Calu3 (cell line): ENCODE measurements around the gene CYTH1. TPM values are rescaled to one million over a fixed set of nuclear protein-coding genes. Genes with fewer than 3 reads are reported as not detected.

Experiments used
- BruUV-seq: library from RNA; stranded (reverse); fragments of 400-500 nt; replicated peaks from 2 replicates; lab custom pipeline; 2021; lab: Mats Ljungman, UMichigan
- CTCF ChIA-PET: fragments of 300-600 bp; sonication (Branson Sonifier 250); formaldehyde crosslinking; loops from one replicate; lab custom pipeline; 2022; ENCODE audit warnings: antibody characterized with exemption; lab: Charles Lee
- DNase-seq: peaks from one replicate; pipeline ENCODE4 v3.0.0; 2022
- H3K27ac Mint-ChIP-seq: one replicate; pipeline ENCODE4 v1.8.0; 2022; ENCODE audit warnings: mixed read lengths; ENCODE audit not compliant: unreplicated experiment
- H3K27me3 Mint-ChIP-seq: one replicate; pipeline ENCODE4 v1.8.0; 2022; ENCODE audit warnings: mixed read lengths; ENCODE audit not compliant: unreplicated experiment
- H3K36me3 Mint-ChIP-seq: one replicate; pipeline ENCODE4 v1.8.0; 2022; ENCODE audit warnings: mild to moderate bottlenecking, moderate library complexity, mixed read lengths; ENCODE audit not compliant: insufficient read depth, unreplicated experiment
- H3K4me1 Mint-ChIP-seq: one replicate; pipeline ENCODE4 v1.8.0; 2022; ENCODE audit warnings: mild to moderate bottlenecking, low read depth, mixed read lengths; ENCODE audit not compliant: unreplicated experiment
- H3K4me3 Mint-ChIP-seq: one replicate; pipeline ENCODE4 v1.8.0; 2022; ENCODE audit warnings: mild to moderate bottlenecking, low read depth, moderate library complexity, mixed read lengths; ENCODE audit not compliant: unreplicated experiment
- H3K9me3 Mint-ChIP-seq: one replicate; pipeline ENCODE4 v1.8.0; 2022; ENCODE audit warnings: low read depth, mixed read lengths; ENCODE audit not compliant: unreplicated experiment
- intact Hi-C: fragments of 100-400 bp; cut with micrococcal nuclease; formaldehyde crosslinking; loops from one replicate; pipeline ENCODE4 v1.10.0; 2022; ENCODE audit not compliant: unreplicated experiment
- total RNA-seq: library from RNA; stranded (reverse); gene quantifications from 2 replicates; pipeline ENCODE4 v1.2.3, GENCODE V29; 2022
- TF ChIP-seq, protein P1 (sequence below): fragments of 200-600 bp; IDR thresholded peaks from one replicate; pipeline ENCODE4 v1.8.0; 2022; ENCODE audit warnings: antibody characterized with exemption; ENCODE audit not compliant: unreplicated experiment

CYTH1 gene
- total RNA-seq, 1 experiment from 2014 or later = 40.5 TPM

DNA sequence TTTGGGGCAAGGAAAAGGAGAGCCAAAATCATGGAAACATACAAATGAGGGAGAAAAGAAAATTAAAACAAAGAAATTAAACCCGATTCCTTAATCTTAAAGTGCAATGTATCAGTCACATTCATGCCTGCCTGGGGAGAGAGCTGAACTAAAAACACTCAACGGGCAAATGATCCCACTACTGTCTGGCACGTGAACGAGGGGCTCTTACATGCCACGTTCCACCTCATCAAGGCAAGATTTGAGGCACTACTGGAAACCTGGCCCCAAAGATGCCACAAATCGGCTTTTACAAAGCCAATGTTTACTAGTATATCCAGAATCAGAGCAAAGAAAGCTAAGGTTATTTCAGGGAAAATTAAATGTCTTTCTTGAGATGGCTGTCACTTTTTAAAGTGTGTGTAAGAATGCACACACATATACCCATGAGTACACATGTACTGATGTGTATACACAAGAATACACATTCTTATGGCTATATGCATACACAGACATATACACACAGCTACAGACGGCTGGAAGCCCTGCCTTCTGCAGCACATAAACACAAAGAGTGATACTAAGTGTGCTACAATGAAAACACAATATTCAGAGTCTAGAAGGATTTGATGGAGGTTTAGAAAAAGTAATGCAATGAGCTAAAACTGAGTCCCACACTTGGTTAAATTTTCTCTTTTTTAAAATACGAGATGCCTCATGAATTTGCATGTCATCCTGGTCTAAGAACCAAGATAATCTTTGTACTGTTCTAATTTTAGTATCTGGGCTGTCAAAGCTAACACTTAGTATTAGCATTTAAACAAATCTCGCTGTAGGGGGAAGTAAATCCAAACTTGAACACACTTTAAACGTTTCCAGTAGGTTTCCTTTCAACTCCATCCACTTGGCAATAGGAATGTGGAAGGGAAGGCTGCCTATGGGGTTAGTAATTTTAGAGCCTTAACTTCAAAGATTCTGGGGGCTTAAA is 85.8 kb downstream of the CYTH1 start:
- peaks cover 25% of the 10 kb centered on the region for H3K36me3 Mint-ChIP-seq
- no peak overlapping the region for H3K27ac Mint-ChIP-seq
- TF ChIP-seq, protein P1, sequence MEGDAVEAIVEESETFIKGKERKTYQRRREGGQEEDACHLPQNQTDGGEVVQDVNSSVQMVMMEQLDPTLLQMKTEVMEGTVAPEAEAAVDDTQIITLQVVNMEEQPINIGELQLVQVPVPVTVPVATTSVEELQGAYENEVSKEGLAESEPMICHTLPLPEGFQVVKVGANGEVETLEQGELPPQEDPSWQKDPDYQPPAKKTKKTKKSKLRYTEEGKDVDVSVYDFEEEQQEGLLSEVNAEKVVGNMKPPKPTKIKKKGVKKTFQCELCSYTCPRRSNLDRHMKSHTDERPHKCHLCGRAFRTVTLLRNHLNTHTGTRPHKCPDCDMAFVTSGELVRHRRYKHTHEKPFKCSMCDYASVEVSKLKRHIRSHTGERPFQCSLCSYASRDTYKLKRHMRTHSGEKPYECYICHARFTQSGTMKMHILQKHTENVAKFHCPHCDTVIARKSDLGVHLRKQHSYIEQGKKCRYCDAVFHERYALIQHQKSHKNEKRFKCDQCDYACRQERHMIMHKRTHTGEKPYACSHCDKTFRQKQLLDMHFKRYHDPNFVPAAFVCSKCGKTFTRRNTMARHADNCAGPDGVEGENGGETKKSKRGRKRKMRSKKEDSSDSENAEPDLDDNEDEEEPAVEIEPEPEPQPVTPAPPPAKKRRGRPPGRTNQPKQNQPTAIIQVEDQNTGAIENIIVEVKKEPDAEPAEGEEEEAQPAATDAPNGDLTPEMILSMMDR = no peak
- no peaks in the 10 kb centered on the region for H3K9me3 Mint-ChIP-seq
- no peaks in the 10 kb centered on the region for H3K27me3 Mint-ChIP-seq
- intact Hi-C loops = no loop called here
- DNase-seq = no peak
- no TSS peak for BruUV-seq
- CTCF ChIA-PET = no interaction called here
- H3K4me3 Mint-ChIP-seq = no peak overlapping the region
- H3K4me1 Mint-ChIP-seq = no peaks in the 10 kb centered on the region

DNA sequence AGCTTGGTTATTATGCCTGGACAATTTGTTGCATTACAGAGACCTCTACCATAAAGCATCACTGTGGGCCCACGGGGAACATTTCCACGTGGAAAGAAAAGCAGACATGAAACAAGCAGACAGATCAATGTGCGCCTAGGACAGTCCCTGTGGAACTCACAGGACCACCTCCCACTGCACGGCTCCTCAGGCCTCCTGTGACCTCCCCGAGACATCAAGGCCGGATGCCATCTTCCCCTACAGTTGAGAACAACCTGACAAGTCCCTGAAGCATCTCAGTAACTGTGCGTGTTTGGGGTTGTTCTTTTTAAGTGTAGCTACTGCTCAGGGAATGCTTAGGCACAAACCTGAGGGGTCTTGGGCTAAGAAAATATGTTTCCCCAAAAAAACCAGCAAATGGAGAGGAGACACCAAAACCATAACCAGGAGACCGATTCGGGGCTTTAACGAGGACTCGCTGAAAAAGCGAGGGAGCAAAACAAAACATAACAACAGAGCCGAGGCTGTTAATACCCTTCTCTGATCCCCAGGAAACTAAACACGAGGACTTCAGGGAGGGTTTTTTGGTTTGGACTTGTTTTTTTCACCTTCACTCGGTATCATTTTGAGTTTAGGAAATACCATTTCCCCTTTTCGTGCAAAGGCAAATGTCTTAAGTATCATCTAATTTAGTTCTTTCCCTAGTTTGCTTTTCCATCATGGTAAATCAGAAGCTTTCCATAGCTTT is 87.1 kb downstream of the CYTH1 start:
- no TSS peak for BruUV-seq

DNA sequence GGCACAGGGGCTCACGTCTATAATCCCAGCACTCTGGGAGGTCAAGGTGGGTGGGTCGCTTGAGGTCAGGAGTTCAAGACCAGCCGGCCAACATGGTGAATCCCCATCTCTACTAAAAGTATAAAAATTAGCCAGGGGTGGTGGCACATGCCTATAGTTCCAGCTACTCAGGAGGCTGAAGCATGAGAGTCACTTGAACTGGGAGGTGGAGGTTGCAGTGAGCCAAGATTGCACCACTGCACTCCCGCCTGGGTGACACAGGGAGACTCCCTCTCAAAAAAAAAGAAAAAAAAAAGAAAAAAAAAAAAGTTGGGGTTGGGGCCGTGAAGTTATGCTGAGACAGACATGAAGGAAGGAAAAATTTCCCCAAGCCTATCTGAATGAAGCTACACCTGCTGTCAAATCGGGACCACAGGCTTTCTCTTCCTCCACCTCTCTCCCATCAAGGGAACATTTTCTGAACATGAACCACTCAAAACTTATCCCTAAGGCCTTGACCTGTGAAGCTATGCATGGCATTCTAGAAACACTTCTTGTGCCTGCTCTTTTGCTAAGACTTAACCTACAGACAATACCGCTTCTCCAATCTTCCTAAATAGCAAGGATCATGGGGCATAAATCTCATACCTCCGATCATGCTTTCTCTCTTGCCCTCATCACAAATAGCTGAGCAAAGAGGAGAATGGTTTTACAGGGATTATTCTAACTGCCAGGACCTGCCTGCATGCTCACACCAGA is 88.6 kb downstream of the CYTH1 start:
- BruUV-seq = no TSS peak
- H3K4me3 Mint-ChIP-seq = no peak overlapping the region
- intact Hi-C loops = no loop called here
- no peaks in the 10 kb centered on the region for H3K27me3 Mint-ChIP-seq
- no peaks in the 10 kb centered on the region for H3K4me1 Mint-ChIP-seq
- no peaks in the 10 kb centered on the region for H3K9me3 Mint-ChIP-seq
- TF ChIP-seq, protein P1 = no peak
- DNase-seq = no peak
- CTCF ChIA-PET = interaction anchor here (0.5 to 0.7 kb wide), 3 partner anchors 19 to 329 kb away, joined by 3 to 5 read pairs (median 3); no protein-coding TSS in a partner anchor
- peaks cover 11% of the 10 kb centered on the region for H3K36me3 Mint-ChIP-seq
- H3K27ac Mint-ChIP-seq = no peak overlapping the region

More for the DNA sequence above, 87.1 kb downstream of the CYTH1 start:
- Mint-ChIP-seq H3K9me3 (no peaks in the 10 kb centered on the region), H3K27ac (no peak overlapping the region), H3K4me1 (no peaks in the 10 kb centered on the region), H3K27me3 (no peaks in the 10 kb centered on the region), H3K4me3 (no peak overlapping the region), H3K36me3 (peaks cover 16% of the 10 kb centered on the region)
- DNase-seq = no peak
- intact Hi-C loops = no loop called here
- TF ChIP-seq, protein P1 = no peak
- CTCF ChIA-PET = no interaction called here

DNA sequence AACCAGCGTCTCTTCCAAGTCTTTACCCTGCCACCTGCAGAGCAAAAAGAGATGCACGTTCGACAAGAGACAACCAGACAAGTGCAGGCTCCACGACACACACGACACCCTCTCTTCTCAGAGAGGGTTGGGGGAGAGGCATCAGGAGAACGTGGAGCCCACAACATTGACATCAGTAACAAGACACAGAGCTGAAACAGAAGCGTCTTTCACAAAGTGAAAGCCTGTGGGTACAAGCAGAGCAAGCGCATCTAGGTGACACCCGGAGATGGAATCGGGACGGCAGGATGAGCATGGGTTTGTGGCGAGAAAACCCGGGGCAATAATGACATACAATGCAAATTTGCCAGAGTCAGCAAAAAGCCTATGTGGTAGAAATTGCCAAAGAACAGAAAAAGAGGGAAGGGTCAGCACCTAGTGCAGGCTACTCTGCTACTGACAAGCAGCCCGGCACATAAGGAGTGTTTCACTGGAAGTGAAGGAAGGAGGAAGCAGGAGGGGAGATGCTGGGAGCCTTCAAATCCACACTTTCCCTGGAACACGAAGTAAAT is 89.5 kb downstream of the CYTH1 start:
- Mint-ChIP-seq H3K27ac (no peak overlapping the region), H3K4me1 (no peaks in the 10 kb centered on the region), H3K36me3 (peaks cover 10% of the 10 kb centered on the region), H3K4me3 (no peak overlapping the region), H3K27me3 (no peaks in the 10 kb centered on the region), H3K9me3 (no peaks in the 10 kb centered on the region)
- DNase-seq = no peak
- intact Hi-C loops = no loop called here
- BruUV-seq = no TSS peak
- CTCF ChIA-PET = no interaction called here
- TF ChIP-seq, protein P1 = no peak
